ENCODE measurements around the gene LOXHD1. TPM values are rescaled to one million over a fixed set of nuclear protein-coding genes. Genes with fewer than 3 reads are reported as not detected.

Gene LOXHD1
- total RNA-seq, 1 experiment from 2014 or later, result 0.35 TPM

DNA sequence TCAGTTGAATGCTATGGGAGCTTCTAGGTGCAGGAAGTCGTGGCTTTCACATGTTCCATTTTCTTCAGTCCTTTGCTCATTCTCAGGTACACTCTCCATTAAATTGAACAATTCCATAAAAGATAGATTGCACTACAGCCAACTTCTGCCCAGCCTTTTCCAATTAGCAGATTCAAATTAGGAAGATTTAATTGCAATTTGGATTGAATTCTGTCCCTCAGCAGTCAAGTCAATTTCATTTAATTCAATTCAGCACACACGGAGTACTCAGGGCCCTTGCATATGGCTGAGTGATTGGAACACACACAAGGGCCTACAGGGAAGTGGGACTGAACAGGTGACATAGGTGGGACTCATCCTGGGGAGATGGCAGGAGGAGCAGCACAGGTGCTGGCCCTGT is 220.4 kb downstream of the LOXHD1 start:
- no peak overlapping the region for H3K27ac Mint-ChIP-seq
- DNase-seq (ENCODE audit: low spot score) (no peak), ATAC-seq (no peak)
- ChIA-PET CTCF (no interaction called here), POLR2A (no interaction called here)
- H3K9me3 Mint-ChIP-seq, result no peaks in the 10 kb centered on the region
- no peaks in the 10 kb centered on the region for H3K36me3 Mint-ChIP-seq
- H3K4me3 Mint-ChIP-seq, result no peak overlapping the region
- H3K27me3 Mint-ChIP-seq (ENCODE audit: low read depth), result no peaks in the 10 kb centered on the region
- TF ChIP-seq, protein P1, sequence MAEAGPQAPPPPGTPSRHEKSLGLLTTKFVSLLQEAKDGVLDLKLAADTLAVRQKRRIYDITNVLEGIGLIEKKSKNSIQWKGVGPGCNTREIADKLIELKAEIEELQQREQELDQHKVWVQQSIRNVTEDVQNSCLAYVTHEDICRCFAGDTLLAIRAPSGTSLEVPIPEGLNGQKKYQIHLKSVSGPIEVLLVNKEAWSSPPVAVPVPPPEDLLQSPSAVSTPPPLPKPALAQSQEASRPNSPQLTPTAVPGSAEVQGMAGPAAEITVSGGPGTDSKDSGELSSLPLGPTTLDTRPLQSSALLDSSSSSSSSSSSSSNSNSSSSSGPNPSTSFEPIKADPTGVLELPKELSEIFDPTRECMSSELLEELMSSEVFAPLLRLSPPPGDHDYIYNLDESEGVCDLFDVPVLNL (CRISPR knock-in tag; IDR thresholded peaks at IDR 0.05; ENCODE audit: borderline replicate concordance, low read depth), result no peak
- peaks cover 14% of the 10 kb centered on the region for H3K4me1 Mint-ChIP-seq

DNA sequence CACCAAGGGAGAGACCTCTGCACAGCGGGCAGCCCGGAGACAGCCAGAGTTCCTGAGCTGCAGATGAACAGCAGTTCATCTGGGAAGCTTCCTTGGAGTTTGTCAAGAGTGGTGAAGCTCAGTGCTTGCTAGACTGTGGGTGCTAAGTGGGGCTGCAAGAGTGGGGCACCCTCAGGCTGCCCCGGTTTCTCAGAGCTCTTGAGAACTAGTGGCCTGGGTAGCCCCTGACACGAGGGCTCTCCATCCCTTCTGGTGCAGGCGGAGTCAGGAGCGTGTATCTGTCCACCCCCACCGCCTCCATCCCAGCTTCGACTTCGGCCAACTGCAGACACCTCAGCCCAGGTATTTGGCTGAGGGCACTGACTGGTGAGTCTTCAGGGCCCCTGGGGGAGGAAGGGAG is 222.0 kb downstream of the LOXHD1 start:
- ChIA-PET POLR2A (no interaction called here), CTCF (no interaction called here)
- ATAC-seq (no peak), DNase-seq (ENCODE audit: low spot score) (no peak)
- H3K36me3 Mint-ChIP-seq, result no peaks in the 10 kb centered on the region
- no peaks in the 10 kb centered on the region for H3K9me3 Mint-ChIP-seq
- no peak overlapping the region for H3K27ac Mint-ChIP-seq
- TF ChIP-seq, protein P2, sequence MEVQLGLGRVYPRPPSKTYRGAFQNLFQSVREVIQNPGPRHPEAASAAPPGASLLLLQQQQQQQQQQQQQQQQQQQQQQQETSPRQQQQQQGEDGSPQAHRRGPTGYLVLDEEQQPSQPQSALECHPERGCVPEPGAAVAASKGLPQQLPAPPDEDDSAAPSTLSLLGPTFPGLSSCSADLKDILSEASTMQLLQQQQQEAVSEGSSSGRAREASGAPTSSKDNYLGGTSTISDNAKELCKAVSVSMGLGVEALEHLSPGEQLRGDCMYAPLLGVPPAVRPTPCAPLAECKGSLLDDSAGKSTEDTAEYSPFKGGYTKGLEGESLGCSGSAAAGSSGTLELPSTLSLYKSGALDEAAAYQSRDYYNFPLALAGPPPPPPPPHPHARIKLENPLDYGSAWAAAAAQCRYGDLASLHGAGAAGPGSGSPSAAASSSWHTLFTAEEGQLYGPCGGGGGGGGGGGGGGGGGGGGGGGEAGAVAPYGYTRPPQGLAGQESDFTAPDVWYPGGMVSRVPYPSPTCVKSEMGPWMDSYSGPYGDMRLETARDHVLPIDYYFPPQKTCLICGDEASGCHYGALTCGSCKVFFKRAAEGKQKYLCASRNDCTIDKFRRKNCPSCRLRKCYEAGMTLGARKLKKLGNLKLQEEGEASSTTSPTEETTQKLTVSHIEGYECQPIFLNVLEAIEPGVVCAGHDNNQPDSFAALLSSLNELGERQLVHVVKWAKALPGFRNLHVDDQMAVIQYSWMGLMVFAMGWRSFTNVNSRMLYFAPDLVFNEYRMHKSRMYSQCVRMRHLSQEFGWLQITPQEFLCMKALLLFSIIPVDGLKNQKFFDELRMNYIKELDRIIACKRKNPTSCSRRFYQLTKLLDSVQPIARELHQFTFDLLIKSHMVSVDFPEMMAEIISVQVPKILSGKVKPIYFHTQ (CRISPR knock-in tag; IDR thresholded peaks at IDR 0.05), result no peak
- TF ChIP-seq, protein P3, sequence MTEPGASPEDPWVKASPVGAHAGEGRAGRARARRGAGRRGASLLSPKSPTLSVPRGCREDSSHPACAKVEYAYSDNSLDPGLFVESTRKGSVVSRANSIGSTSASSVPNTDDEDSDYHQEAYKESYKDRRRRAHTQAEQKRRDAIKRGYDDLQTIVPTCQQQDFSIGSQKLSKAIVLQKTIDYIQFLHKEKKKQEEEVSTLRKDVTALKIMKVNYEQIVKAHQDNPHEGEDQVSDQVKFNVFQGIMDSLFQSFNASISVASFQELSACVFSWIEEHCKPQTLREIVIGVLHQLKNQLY (CRISPR knock-in tag; IDR thresholded peaks at IDR 0.05), result no peak
- TF ChIP-seq CREM (CRISPR knock-in tag; IDR thresholded peaks at IDR 0.05) (no peak), MXD4 (CRISPR knock-in tag; IDR thresholded peaks at IDR 0.05; ENCODE audit: borderline replicate concordance) (no peak), FOXK1 (CRISPR knock-in tag; IDR thresholded peaks at IDR 0.05) (no peak), OVOL2 (CRISPR knock-in tag; IDR thresholded peaks at IDR 0.05; ENCODE audit: borderline replicate concordance) (no peak), ATF1 (CRISPR knock-in tag; IDR thresholded peaks at IDR 0.05) (no peak), SP1 (CRISPR knock-in tag; conservative IDR thresholded peaks at IDR 0.05) (no peak), ESRRA (CRISPR knock-in tag; IDR thresholded peaks at IDR 0.05; ENCODE audit: borderline replicate concordance) (no peak), FOXP1 (CRISPR knock-in tag; IDR thresholded peaks at IDR 0.05; ENCODE audit: borderline replicate concordance) (no peak), TCF7 (CRISPR knock-in tag; IDR thresholded peaks at IDR 0.05; ENCODE audit: low read depth) (no peak), HMGA2 (CRISPR knock-in tag; IDR thresholded peaks at IDR 0.05) (no peak), CREB1 (CRISPR knock-in tag; IDR thresholded peaks at IDR 0.05) (no peak)
- TF ChIP-seq, protein P4, sequence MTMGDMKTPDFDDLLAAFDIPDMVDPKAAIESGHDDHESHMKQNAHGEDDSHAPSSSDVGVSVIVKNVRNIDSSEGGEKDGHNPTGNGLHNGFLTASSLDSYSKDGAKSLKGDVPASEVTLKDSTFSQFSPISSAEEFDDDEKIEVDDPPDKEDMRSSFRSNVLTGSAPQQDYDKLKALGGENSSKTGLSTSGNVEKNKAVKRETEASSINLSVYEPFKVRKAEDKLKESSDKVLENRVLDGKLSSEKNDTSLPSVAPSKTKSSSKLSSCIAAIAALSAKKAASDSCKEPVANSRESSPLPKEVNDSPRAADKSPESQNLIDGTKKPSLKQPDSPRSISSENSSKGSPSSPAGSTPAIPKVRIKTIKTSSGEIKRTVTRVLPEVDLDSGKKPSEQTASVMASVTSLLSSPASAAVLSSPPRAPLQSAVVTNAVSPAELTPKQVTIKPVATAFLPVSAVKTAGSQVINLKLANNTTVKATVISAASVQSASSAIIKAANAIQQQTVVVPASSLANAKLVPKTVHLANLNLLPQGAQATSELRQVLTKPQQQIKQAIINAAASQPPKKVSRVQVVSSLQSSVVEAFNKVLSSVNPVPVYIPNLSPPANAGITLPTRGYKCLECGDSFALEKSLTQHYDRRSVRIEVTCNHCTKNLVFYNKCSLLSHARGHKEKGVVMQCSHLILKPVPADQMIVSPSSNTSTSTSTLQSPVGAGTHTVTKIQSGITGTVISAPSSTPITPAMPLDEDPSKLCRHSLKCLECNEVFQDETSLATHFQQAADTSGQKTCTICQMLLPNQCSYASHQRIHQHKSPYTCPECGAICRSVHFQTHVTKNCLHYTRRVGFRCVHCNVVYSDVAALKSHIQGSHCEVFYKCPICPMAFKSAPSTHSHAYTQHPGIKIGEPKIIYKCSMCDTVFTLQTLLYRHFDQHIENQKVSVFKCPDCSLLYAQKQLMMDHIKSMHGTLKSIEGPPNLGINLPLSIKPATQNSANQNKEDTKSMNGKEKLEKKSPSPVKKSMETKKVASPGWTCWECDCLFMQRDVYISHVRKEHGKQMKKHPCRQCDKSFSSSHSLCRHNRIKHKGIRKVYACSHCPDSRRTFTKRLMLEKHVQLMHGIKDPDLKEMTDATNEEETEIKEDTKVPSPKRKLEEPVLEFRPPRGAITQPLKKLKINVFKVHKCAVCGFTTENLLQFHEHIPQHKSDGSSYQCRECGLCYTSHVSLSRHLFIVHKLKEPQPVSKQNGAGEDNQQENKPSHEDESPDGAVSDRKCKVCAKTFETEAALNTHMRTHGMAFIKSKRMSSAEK (CRISPR knock-in tag; IDR thresholded peaks at IDR 0.05; ENCODE audit: borderline replicate concordance), result no peak
- TF ChIP-seq, protein P5, sequence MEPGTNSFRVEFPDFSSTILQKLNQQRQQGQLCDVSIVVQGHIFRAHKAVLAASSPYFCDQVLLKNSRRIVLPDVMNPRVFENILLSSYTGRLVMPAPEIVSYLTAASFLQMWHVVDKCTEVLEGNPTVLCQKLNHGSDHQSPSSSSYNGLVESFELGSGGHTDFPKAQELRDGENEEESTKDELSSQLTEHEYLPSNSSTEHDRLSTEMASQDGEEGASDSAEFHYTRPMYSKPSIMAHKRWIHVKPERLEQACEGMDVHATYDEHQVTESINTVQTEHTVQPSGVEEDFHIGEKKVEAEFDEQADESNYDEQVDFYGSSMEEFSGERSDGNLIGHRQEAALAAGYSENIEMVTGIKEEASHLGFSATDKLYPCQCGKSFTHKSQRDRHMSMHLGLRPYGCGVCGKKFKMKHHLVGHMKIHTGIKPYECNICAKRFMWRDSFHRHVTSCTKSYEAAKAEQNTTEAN (CRISPR knock-in tag; IDR thresholded peaks at IDR 0.05), result no peak
- TF ChIP-seq, protein P6, sequence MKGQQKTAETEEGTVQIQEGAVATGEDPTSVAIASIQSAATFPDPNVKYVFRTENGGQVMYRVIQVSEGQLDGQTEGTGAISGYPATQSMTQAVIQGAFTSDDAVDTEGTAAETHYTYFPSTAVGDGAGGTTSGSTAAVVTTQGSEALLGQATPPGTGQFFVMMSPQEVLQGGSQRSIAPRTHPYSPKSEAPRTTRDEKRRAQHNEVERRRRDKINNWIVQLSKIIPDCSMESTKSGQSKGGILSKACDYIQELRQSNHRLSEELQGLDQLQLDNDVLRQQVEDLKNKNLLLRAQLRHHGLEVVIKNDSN (CRISPR knock-in tag; IDR thresholded peaks at IDR 0.05), result no peak
- TF ChIP-seq, protein P7, sequence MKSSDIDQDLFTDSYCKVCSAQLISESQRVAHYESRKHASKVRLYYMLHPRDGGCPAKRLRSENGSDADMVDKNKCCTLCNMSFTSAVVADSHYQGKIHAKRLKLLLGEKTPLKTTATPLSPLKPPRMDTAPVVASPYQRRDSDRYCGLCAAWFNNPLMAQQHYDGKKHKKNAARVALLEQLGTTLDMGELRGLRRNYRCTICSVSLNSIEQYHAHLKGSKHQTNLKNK (CRISPR knock-in tag; IDR thresholded peaks at IDR 0.05), result no peak
- TF ChIP-seq, protein P8, sequence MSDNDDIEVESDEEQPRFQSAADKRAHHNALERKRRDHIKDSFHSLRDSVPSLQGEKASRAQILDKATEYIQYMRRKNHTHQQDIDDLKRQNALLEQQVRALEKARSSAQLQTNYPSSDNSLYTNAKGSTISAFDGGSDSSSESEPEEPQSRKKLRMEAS (CRISPR knock-in tag; IDR thresholded peaks at IDR 0.05), result no peak
- H3K4me3 Mint-ChIP-seq, result no peak overlapping the region
- H3K4me1 Mint-ChIP-seq, result peaks cover 28% of the 10 kb centered on the region
- no peaks in the 10 kb centered on the region for H3K27me3 Mint-ChIP-seq (ENCODE audit: low read depth)
